Stomach (tissue), 9 donors: ENCODE measurements around the gene SERINC5. TPM values are rescaled to one million over a fixed set of nuclear protein-coding genes. Genes with fewer than 3 reads are reported as not detected.
"Not testable (repeated sequence)": the region's sequence is repeated elsewhere in the genome, so short reads cannot be mapped to it uniquely, and the experiment has no call there.

Source experiments
- DNase-seq, 2 donors: peaks; one replicate each; pipeline versions ENCODE4 v3.0.0 to v3.0.0-alpha.2; 2013 to 2019
- H3K27ac ChIP-seq, 5 donors: fragments of 200-600 bp in 4 of 5; sonication (generic) in 4 of 5; one replicate each; pipeline ENCODE4 v1.5.1; 2013 to 2019; ENCODE audit warnings: mild to moderate bottlenecking in 1 of 5, moderate library complexity in 1 of 5
- H3K27me3 ChIP-seq, 3 donors: fragments of 200-600 bp; sonication (generic); one replicate each; pipeline ENCODE4 v1.5.1; 2017 to 2019; ENCODE audit warnings: mixed run types in 1 of 3
- H3K36me3 ChIP-seq, 4 donors: fragments of 200-600 bp; sonication (generic); 1 replicate in 3 of 4; 2 replicates in 1 of 4; pipeline ENCODE4 v1.5.1; 2016 to 2019
- H3K4me1 ChIP-seq, 4 donors: fragments of 200-600 bp; sonication (generic); one replicate each; pipeline ENCODE4 v1.5.1; 2016 to 2019
- H3K4me3 ChIP-seq, 4 donors: fragments of 200-600 bp; sonication (generic) in 3 of 4; one replicate each; pipeline ENCODE4 v1.5.1; 2016 to 2019; ENCODE audit warnings: mild to moderate bottlenecking in 1 of 4
- H3K9me3 ChIP-seq, 4 donors: fragments of 200-600 bp; sonication (generic); one replicate each; pipeline ENCODE4 v1.5.1; 2016 to 2019
- CTCF ChIP-seq, 7 experiments: fragments of 450-650 bp in 4 of 7; fragments of 200-600 bp in 3 of 7; sonication (generic) in 3 of 7; IDR thresholded peaks; one replicate each; pipeline ENCODE4 v1.5.1; 2016 to 2019; ENCODE audit warnings: antibody characterized with exemption in 7 of 7, control low read depth in 2 of 7, mild to moderate bottlenecking in 1 of 7
- EP300 ChIP-seq: sonication (generic); formaldehyde crosslinking; IDR thresholded peaks from one replicate; pipeline ENCODE4 v1.6.1; 2017; ENCODE audit warnings: antibody characterized with exemption
- POLR2A ChIP-seq, 4 donors: fragments of 450-650 bp; IDR thresholded peaks; one replicate each; pipeline ENCODE4 v1.6.1; 2016; ENCODE audit warnings: antibody characterized with exemption in 4 of 4, control low read depth in 2 of 4, mild to moderate bottlenecking in 1 of 4, moderate library complexity in 1 of 4
- POLR2AphosphoS5 ChIP-seq, 3 donors: sonication (generic); formaldehyde crosslinking; IDR thresholded peaks; one replicate each; pipeline ENCODE4 v1.6.1; 2016; ENCODE audit warnings: antibody characterized with exemption in 3 of 3
- WGBS, 5 donors: extraction: QIAGEN DNeasy Blood & Tissue Kit in 3 of 5; methylation state at CpG; one replicate each; pipeline versions ENCODE4 v1.1.5 to v1.1.7; 2013 to 2018; 5-methylcytosine and 5-hydroxymethylcytosine counted together
- intact Hi-C: fragments of 100-400 bp; cut with DNase I; formaldehyde crosslinking; loops from one replicate; pipeline ENCODE4 v1.15.1; 2023; ENCODE audit warnings: low total_unique reads
- polyA plus RNA-seq, 3 donors: library from polyadenylated mRNA; stranded (reverse); fragments of 200-250 nt; gene quantifications; one replicate each; pipeline ENCODE4 v1.2.3, GENCODE V29; 2013
- total RNA-seq, 5 donors: library from RNA; depleted of rRNA; stranded (reverse); fragments of >200 nt; gene quantifications; one replicate each; pipeline versions ENCODE4 v1.1.0 to v1.2.3, GENCODE V29; 2014 to 2016
- donor health status: healthy with polysubstance abuse.
- donor health status: Bipolar disorder and iron deficiency.
- donor health status: healthy.

The SERINC5 gene
- total and polyA plus RNA-seq, 8 donors, result 2.4 to 71.4 (median 18.7) TPM

DNA sequence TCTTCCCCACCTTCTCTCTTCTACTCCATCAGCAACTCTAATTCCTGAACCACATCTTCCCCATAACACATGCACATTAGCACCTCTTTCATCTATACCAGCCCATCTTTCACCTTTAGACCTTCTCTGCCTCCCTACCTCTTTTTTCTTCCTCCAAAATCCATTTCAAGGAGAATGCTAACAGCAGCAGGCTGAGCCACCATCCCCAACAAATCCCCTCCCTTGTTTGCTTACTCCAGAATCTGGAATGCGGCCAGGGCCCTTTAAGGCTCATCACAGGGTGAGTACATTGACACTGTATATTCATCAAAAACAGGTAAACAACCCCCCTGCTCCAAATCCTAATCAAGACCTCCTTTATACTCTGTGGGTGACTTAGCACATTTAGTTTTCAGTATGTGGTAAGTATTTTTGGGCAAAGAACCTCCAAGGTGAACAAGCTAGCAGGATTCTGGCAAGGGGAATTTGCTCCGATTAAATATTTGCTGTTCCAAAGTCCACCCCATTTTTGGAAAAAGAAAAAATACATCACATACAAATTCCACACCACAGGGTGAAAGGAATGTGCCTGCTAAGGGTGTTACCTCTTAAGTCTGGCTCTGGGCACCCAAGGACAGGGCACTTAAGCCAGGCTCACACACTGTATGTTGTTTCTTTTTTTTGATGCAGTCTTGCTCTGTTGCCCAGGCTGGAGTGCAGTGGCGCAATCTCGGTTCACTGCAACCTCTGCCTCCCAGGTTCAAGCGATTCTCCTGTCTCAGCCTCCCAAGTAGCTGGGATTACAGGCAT, 71.4 kb downstream of the SERINC5 start:
- Histone ChIP-seq H3K27me3 (no peaks in the 10 kb centered on the region), H3K4me1 (peaks cover 49 to 91% (median 72%) of the 10 kb centered on the region in 4 donors), H3K4me3 (no peak overlapping the region), H3K27ac (peak overlapping the region; percentile 77 to 86 (median 79)), H3K36me3 (no peaks in the 10 kb centered on the region), H3K9me3 (no peaks in the 10 kb centered on the region)
- peak; percentile 72 to 79 for DNase-seq
- WGBS, 5 donors, result 30 to 54% (median 34%) methylated on average over 5 of the region's 5 CpGs
- no peak for TF ChIP-seq CTCF (IDR thresholded peaks at IDR 0.05)
- TF ChIP-seq POLR2A (IDR thresholded peaks at IDR 0.05), result no peak
- peak in 2 of 3 donors; percentile 14 to 58 for TF ChIP-seq POLR2AphosphoS5 (IDR thresholded peaks at IDR 0.05)
- intact Hi-C loops, result loop anchor here (10.0 kb wide), 1 partner anchor 70 kb away; the partner anchor contains the start of gene SERINC5

DNA sequence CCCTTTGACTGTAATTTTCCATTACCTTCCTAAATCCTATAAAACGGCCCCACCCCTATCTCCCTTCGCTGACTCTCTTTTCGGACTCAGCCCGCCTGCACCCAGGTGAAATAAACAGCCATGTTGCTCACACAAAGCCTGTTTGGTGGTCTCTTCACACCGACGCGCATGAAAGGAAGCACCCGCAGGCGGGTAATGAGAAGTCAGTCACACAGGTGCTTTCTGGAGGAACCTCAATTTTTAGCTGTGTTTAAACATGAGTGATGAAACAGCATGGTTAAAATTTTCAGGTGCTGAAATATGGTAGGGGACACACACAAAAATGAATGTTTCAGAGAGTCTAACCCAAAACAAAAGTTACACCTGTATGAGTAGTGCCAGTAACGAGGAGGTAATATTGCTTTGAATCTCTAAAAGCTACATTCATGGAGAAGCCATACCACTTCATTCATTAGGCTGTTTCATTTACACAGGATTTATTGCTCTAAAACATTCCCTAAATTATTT, 72.1 kb downstream of the SERINC5 start:
- H3K4me1 ChIP-seq, result peaks cover 49 to 87% (median 69%) of the 10 kb centered on the region in 4 donors
- not testable (repeated sequence) for DNase-seq

GRCh38 chr5:80182809-80183580, 72.9 kb downstream of the SERINC5 start:
- no peaks in the 10 kb centered on the region for H3K36me3 ChIP-seq
- TF ChIP-seq EP300 (no peak), POLR2AphosphoS5 (IDR thresholded peaks at IDR 0.05) (no peak), POLR2A (IDR thresholded peaks at IDR 0.05) (no peak), CTCF (IDR thresholded peaks at IDR 0.05) (no peak)
- intact Hi-C loops, result loop anchor here (10.0 kb wide), 1 partner anchor 72 kb away; the partner anchor contains the start of gene SERINC5
- H3K4me3 ChIP-seq, result no peak overlapping the region
- H3K27ac ChIP-seq, result peak overlapping the region; percentile 65 to 81 (median 79)
- H3K4me1 ChIP-seq, result peaks cover 49 to 83% (median 65%) of the 10 kb centered on the region in 4 donors
- no peaks in the 10 kb centered on the region for H3K9me3 ChIP-seq
- peak in 1 of 2 donors; percentile 39 for DNase-seq
- 43 to 58% (median 47%) methylated on average over 7 of the region's 7 CpGs for WGBS, 5 donors
- no peaks in the 10 kb centered on the region for H3K27me3 ChIP-seq

More for the DNA sequence above, 72.1 kb downstream of the SERINC5 start:
- peak overlapping the region; percentile 77 to 81 (median 79) for H3K27ac ChIP-seq
- H3K36me3 ChIP-seq, H3K9me3 ChIP-seq, H3K27me3 ChIP-seq, H3K4me3 ChIP-seq: not testable (repeated sequence)
- intact Hi-C loops, result loop anchor here (10.0 kb wide), 1 partner anchor 71 kb away; the partner anchor contains the start of gene SERINC5
- 28 to 67% (median 48%) methylated on average over 8 to 10 of the region's 10 CpGs for WGBS, 5 donors

DNA sequence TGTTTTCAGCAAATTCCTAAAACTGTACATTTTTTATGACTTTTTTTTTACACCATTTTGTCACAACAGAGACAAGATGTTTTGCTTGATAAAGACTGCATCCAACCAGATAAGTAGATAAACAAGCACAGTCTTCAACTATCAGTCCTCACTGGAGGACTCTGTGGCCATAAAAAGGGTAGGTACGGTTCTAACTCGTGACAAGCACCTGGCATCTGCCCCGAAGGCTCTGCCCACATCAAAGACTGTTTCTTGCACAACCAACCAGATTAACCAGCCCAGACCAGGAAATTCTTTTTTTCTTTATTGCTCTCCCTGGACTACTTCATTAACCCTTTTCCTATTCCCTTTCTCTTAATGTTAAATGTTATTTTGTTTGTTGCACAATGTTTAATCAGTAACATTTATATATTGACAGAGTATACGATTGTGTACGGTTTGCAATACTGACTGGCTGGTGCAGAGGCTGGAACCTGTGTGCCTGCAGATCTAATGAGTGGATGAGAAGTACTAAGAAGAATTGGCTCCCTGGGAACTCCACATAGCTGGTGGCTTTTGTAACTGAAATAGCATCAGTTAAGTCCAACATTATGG, 74.1 kb downstream of the SERINC5 start:
- H3K36me3 ChIP-seq, result peaks cover 0 to 11% (median 10%) of the 10 kb centered on the region in 4 donors
- no peaks in the 10 kb centered on the region for H3K27me3 ChIP-seq
- no peak overlapping the region for H3K4me3 ChIP-seq
- TF ChIP-seq CTCF (IDR thresholded peaks at IDR 0.05), result no peak
- peak in 2 of 3 donors; percentile 69 to 73 for TF ChIP-seq POLR2AphosphoS5 (IDR thresholded peaks at IDR 0.05)
- TF ChIP-seq POLR2A (IDR thresholded peaks at IDR 0.05), result no peak
- 22 to 42% (median 33%) methylated on average over 5 of the region's 5 CpGs for WGBS, 5 donors
- intact Hi-C loops, result loop anchor here (10.0 kb wide), 1 partner anchor 73 kb away; the partner anchor contains the start of gene SERINC5
- DNase-seq, result peak; percentile 88 to 91
- peaks cover 39 to 70% (median 54%) of the 10 kb centered on the region in 4 donors for H3K4me1 ChIP-seq
- no peaks in the 10 kb centered on the region for H3K9me3 ChIP-seq
- peak overlapping the region; percentile 48 to 81 (median 79) for H3K27ac ChIP-seq
